ENCODE data around the gene KLHL40.

DNA sequence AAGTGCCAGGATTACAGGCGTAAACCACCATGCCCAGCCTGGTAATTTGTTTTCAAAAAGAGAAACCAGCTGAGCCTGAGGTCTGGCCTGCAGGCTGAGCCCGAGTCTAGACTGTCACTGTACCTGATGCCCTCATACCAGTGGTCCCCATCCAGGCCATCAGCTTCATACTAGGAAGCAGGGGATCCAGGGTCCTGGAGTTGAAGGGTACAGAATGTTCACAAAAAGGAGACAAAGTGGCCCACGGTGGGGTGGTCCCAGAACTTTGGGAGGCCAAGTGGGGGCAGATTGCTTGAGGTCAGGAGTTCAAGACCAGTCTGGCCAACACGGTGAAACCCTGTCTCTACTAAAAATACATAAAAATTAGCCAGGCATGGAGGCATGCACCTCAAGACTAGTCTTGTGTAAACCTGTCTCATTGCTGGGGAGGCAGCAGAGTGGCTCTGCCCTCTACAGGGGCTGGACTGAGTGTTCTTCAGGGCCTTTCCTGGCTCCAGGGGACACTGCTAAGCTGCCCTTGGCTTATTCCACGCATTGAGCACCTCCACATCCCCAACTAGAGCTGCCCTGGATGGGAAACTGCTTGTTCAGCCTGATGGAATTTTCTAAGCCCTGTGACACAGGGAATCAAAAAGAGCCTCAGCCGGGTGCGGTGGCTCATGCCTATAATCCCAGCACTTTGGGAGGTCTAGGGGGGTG is 25.1 kb downstream of the KLHL40 start:
- TF ChIP-seq, protein P1, sequence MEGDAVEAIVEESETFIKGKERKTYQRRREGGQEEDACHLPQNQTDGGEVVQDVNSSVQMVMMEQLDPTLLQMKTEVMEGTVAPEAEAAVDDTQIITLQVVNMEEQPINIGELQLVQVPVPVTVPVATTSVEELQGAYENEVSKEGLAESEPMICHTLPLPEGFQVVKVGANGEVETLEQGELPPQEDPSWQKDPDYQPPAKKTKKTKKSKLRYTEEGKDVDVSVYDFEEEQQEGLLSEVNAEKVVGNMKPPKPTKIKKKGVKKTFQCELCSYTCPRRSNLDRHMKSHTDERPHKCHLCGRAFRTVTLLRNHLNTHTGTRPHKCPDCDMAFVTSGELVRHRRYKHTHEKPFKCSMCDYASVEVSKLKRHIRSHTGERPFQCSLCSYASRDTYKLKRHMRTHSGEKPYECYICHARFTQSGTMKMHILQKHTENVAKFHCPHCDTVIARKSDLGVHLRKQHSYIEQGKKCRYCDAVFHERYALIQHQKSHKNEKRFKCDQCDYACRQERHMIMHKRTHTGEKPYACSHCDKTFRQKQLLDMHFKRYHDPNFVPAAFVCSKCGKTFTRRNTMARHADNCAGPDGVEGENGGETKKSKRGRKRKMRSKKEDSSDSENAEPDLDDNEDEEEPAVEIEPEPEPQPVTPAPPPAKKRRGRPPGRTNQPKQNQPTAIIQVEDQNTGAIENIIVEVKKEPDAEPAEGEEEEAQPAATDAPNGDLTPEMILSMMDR (IDR thresholded peaks at IDR 0.05), result no peak
- TF ChIP-seq POLR2A (IDR thresholded peaks at IDR 0.05; ENCODE audit: low read depth), result no peak
- no peak for TF ChIP-seq EP300 (IDR thresholded peaks at IDR 0.05)

Measured in esophagus muscularis mucosa (tissue), 4 donors.